Mammary epithelial cell (primary cell): ENCODE data around the gene SEPTIN11.

Source experiments
- CTCF ChIP-seq, 2 donors: IDR thresholded peaks in 1 of 2; conservative IDR thresholded peaks in 1 of 2; 2 replicates each; pipeline ENCODE4 v1.5.1; 2011 to 2012; ENCODE audit warnings: inconsistent platforms in 2 of 2, low read length in 2 of 2, mild to moderate bottlenecking in 2 of 2, control low read depth in 1 of 2, low read depth in 1 of 2; ENCODE audit not compliant: insufficient read depth in 1 of 2; ENCODE audit errors: extremely low read depth in 1 of 2
- EZH2 ChIP-seq: IDR thresholded peaks from 2 replicates; pipeline ENCODE4 v1.6.1; 2012; ENCODE audit warnings: low read length, inconsistent platforms, borderline replicate concordance

DNA sequence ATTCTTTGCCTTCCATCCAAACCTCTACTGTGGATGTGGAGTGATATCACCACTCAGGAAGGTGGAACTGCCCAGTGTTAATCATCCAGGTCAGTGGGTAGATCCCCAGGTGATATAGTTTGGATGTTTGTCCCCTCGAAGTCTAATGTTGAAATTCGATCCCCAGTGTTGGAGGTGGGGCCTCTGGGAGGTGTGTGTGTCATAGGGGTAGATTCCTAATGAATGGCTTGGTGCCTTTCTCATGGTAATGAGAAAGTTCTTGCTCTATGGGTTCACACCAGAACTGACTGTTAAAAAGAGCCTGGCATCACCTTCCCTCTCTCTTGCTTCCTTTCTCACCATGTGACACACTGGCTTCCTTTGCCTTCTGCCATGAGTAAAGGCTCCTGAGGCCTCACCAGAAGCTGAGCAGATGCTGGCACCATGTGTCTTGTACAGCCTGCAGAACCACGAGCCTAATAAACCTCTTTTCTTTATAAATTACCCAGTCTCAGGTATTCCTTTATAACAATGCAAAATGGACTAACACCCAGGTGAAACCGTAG, 44.8 kb upstream of the SEPTIN11 start:
- no peak for TF ChIP-seq EZH2
- no peak for TF ChIP-seq CTCF (conservative IDR thresholded peaks at IDR 0.05 in 1 of 2, IDR thresholded peaks at IDR 0.05 in 1 of 2; ENCODE audit: extremely low read depth in 1 of 2, insufficient read depth in 1 of 2, low read depth in 1 of 2, low read length in 2 of 2)
